Cardiac muscle cell (in vitro differentiated cells and primary cell): ENCODE results near the gene NUAK1. TPM values are rescaled to one million over a fixed set of nuclear protein-coding genes. Genes with fewer than 3 reads are reported as not detected.

Experiments
- DNase-seq, 2 donors: peaks; one replicate each; pipeline versions ENCODE4 v3.0.0 to v3.0.0-alpha.2; 2010 to 2017; ENCODE audit warnings: low read depth in 1 of 2, low spot score in 1 of 2
- H3K27ac ChIP-seq: fragments of 200-600 bp; sonication (generic); 2 replicates; pipeline ENCODE4 v1.5.1; 2016
- H3K27me3 ChIP-seq: fragments of 200-600 bp; sonication (generic); 2 replicates; pipeline ENCODE4 v1.6.0; 2016; ENCODE audit warnings: control low read depth
- H3K36me3 ChIP-seq: fragments of 200-600 bp; sonication (generic); 2 replicates; pipeline ENCODE4 v1.5.1; 2016; ENCODE audit warnings: control low read depth
- H3K4me1 ChIP-seq: fragments of 200-600 bp; sonication (generic); 2 replicates; pipeline ENCODE4 v1.8.1; 2017; ENCODE audit warnings: low read depth, mild to moderate bottlenecking, mixed run types
- H3K4me3 ChIP-seq: fragments of 200-600 bp; sonication (generic); 2 replicates; pipeline ENCODE4 v1.5.1; 2016; ENCODE audit warnings: mild to moderate bottlenecking
- H3K9me3 ChIP-seq: fragments of 200-600 bp; sonication (generic); 2 replicates; pipeline ENCODE4 v1.5.1; 2017; ENCODE audit warnings: low read depth, mild to moderate bottlenecking, control low read depth
- CTCF ChIP-seq: IDR thresholded peaks from 2 replicates; pipeline ENCODE4 v1.5.1; 2012; ENCODE audit warnings: low read depth, mild to moderate bottlenecking, low read length
- polyA plus RNA-seq: library from polyadenylated mRNA; unstranded; fragments of >200 nt; fragmentation: Nextera tagmentation; extraction: Ambion mirVana; gene quantifications from 2 replicates; pipeline ENCODE4 v1.2.1, GENCODE V29; 2016
- total RNA-seq: library from RNA; depleted of rRNA; stranded (reverse); fragments of >200 nt; gene quantifications from 2 replicates; pipeline ENCODE4 v1.2.3, GENCODE V29; 2016

NUAK1 gene
- total and polyA plus RNA-seq, 2 experiments from 2014 or later, result 2.9 to 7.2 TPM

DNA sequence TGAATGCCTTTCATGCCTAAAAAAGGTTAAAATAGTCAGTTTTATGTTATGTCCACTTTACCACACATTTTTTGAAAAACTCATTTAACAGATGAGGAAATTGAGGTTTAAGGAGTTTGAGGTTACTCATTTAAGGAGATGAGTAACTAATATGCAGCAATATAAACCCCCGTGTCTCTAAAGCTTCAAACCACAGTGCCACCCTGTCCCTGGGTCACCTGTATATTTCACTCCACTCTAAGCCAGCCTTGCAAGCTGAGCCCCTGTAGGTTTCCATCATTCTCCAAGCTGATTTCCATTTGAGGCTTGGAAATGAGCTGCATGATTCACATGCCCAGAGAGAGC, 64.4 kb downstream of the NUAK1 start:
- DNase-seq, result no peak
- Histone ChIP-seq H3K9me3 (no peaks in the 10 kb centered on the region), H3K36me3 (no peaks in the 10 kb centered on the region), H3K4me1 (peaks cover 19% of the 10 kb centered on the region), H3K27ac (peak overlapping the region; percentile 91), H3K4me3 (no peak overlapping the region), H3K27me3 (no peaks in the 10 kb centered on the region)
- no peak for TF ChIP-seq CTCF

DNA sequence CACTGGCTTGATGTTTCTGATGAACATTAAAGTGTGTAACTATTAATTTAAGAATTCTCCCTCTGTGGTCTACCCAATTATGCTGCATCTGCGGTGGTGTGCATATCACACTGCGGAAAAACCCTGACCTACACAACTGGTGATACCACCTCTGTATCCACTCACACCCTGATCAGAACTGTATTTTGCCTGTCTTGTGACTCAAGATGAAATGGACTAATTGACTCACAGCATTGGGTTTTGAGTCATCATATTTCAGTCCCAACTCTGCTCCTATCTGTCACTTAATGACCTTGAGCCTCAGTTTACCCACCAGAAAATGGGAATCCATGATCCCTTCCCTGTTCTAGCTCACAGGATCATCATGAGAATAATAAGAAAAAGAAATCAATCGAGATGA, 65.6 kb downstream of the NUAK1 start:
- H3K27ac ChIP-seq, result no peak overlapping the region
- peaks cover 19% of the 10 kb centered on the region for H3K4me1 ChIP-seq
- no peaks in the 10 kb centered on the region for H3K36me3 ChIP-seq
- no peaks in the 10 kb centered on the region for H3K27me3 ChIP-seq
- no peak for DNase-seq
- no peak overlapping the region for H3K4me3 ChIP-seq
- no peak for TF ChIP-seq CTCF
- no peaks in the 10 kb centered on the region for H3K9me3 ChIP-seq

DNA sequence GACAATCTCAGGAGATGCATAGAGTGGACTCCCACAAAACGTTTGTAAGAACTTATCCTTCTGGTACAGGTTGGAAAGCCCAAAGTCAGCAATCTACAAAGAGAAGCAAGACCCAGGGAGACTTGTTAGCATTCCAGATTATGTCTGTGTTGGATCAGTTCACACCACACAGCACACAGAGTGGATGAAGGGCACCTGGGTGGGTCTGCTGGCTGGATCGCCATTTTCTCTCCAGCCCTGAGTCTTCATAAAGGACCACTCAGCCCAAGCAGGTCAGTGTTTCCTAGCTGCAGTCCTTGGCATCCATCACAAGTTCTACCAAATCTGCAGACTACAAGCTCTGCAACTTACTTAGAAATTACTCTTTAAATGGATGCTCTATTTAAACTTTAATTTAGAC, 66.0 kb downstream of the NUAK1 start:
- H3K9me3 ChIP-seq, result no peaks in the 10 kb centered on the region
- H3K27me3 ChIP-seq, result no peaks in the 10 kb centered on the region
- no peak overlapping the region for H3K27ac ChIP-seq
- no peak for TF ChIP-seq CTCF
- H3K4me3 ChIP-seq, result no peak overlapping the region
- no peaks in the 10 kb centered on the region for H3K36me3 ChIP-seq
- peak in 1 of 2 donors; percentile 33 for DNase-seq
- peaks cover 19% of the 10 kb centered on the region for H3K4me1 ChIP-seq

GRCh38 chr12:106071686-106072085, 67.1 kb downstream of the NUAK1 start:
- TF ChIP-seq CTCF, result no peak
- Histone ChIP-seq H3K27ac (no peak overlapping the region), H3K27me3 (no peaks in the 10 kb centered on the region), H3K36me3 (no peaks in the 10 kb centered on the region), H3K4me1 (peaks cover 19% of the 10 kb centered on the region), H3K9me3 (no peaks in the 10 kb centered on the region), H3K4me3 (no peak overlapping the region)
- no peak for DNase-seq

DNA sequence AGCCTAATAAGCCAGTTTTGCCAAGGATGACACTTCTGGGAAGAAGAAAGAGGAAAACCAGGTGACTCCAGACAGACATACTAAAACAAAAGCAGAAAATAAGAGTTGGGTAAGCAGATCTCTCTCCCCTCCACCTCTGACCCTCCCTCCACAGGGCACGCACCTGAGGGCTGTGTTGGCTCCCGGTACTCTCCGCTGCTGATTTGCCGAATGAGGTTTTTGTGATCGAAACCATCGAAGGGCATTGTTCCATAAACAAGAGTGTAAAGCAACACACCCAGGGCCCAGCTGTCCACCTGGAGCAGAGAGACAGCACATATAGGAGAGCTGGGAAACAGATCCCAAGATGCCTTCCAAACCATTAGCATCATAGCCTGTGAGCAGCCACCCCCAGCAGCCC, 68.1 kb downstream of the NUAK1 start:
- H3K27ac ChIP-seq, result no peak overlapping the region
- no peak for TF ChIP-seq CTCF
- H3K27me3 ChIP-seq, result no peaks in the 10 kb centered on the region
- no peaks in the 10 kb centered on the region for H3K36me3 ChIP-seq
- H3K4me1 ChIP-seq, result peaks cover 14% of the 10 kb centered on the region
- no peak overlapping the region for H3K4me3 ChIP-seq
- no peak for DNase-seq
- no peaks in the 10 kb centered on the region for H3K9me3 ChIP-seq

DNA sequence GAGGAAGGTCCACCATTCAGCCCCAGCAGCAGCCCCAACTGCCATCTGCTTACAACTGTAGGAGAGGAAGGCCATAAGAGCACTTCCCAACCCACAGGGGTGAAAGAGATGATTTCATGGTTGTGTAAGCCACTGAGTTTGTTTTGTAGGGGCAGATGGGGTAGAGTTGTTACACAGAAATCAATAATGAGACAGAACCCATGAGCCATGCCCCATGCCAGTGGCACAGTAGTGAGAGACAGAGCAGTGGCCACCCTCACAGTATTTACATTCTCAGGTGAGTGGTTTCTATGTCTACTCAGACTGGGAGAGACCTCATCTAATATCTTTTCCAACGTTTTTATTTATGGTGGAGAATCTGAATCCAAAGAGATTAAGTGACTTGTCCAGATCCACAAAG, 68.6 kb downstream of the NUAK1 start:
- no peaks in the 10 kb centered on the region for H3K36me3 ChIP-seq
- peaks cover 10% of the 10 kb centered on the region for H3K4me1 ChIP-seq
- H3K4me3 ChIP-seq, result no peak overlapping the region
- DNase-seq, result no peak
- H3K27ac ChIP-seq, result no peak overlapping the region
- TF ChIP-seq CTCF, result no peak
- no peaks in the 10 kb centered on the region for H3K27me3 ChIP-seq
- H3K9me3 ChIP-seq, result no peaks in the 10 kb centered on the region
